Adipose tissue (tissue), 3 donors: ENCODE results near the gene EID3. TPM values are rescaled to one million over a fixed set of nuclear protein-coding genes. Genes with fewer than 3 reads are reported as not detected.
"Not testable (repeated sequence)": the region's sequence is repeated elsewhere in the genome, so short reads cannot be mapped to it uniquely, and the experiment has no call there.

ENCODE experiments used
- H3K27ac ChIP-seq: one replicate; pipeline ENCODE4 v1.5.1; 2013; ENCODE audit warnings: low read depth, low read length
- WGBS, 3 donors: extraction: QIAGEN DNeasy Blood & Tissue Kit; methylation state at CpG; one replicate each; pipeline ENCODE4 v1.1.7; 2013; 5-methylcytosine and 5-hydroxymethylcytosine counted together
- polyA plus RNA-seq, 3 donors: library from polyadenylated mRNA; stranded (reverse); fragments of 200-250 nt; gene quantifications; one replicate each; pipeline ENCODE4 v1.2.3, GENCODE V29; 2013
- donor health status: healthy with polysubstance abuse.
- donor health status: Bipolar disorder and iron deficiency.
- donor health status: healthy.

The EID3 gene
- polyA plus RNA-seq, 3 donors: 0.53 to 2.5 (median 2.2) TPM

DNA sequence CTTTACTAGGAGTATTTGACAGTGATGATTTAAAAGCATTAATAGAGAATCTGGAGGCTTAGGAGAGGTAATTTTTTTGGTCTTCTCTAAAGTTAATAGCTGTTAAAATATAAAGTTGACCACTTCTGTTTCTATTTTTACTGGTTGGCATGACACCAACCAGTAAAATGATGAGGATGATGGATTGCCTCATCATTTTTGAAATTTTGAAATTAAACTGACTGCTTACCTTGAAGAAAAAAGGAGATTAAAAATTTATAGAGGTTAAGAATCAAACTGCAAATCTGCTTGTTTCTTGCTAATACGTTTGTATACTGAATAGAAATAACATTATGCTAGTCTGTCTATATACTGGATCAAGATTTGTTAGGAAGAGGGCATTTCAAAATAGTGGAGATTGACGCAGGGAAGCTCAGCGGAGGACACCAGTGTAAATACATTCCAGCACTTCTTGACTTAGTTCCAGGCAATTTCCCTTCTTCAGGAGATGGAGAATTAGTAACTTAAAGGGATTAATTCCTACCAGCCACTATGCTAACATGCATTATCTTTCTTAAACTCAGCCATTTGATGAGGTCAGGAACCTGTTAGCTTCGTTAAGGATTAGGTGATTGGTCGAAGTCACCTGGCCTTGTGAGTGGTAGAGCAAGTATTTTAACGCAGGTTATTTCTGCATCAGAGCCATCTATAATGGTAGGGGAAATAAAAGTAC is 3.6 kb downstream of the EID3 start:
- 69 to 88% (median 85%) methylated on average over 6 of the region's 6 CpGs for WGBS, 3 donors
- no peak overlapping the region for H3K27ac ChIP-seq

DNA sequence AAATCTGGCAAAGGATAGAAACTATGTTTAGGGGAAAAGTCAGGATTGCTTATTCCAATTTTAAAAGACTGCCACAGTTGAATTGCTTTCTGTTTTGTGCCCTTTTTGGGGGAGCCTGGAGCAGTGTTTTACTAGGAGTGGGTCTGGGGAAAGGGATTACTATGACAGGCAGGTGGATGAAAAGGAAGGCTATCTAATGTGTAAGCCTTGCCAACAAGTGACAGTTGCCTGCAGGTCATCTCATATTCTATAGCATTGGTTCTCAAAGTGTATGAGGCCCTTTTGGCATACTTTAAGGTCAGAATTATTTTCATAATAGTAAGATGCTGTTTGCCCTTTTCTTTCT is 4.1 kb downstream of the EID3 start:
- no peak overlapping the region for H3K27ac ChIP-seq

DNA sequence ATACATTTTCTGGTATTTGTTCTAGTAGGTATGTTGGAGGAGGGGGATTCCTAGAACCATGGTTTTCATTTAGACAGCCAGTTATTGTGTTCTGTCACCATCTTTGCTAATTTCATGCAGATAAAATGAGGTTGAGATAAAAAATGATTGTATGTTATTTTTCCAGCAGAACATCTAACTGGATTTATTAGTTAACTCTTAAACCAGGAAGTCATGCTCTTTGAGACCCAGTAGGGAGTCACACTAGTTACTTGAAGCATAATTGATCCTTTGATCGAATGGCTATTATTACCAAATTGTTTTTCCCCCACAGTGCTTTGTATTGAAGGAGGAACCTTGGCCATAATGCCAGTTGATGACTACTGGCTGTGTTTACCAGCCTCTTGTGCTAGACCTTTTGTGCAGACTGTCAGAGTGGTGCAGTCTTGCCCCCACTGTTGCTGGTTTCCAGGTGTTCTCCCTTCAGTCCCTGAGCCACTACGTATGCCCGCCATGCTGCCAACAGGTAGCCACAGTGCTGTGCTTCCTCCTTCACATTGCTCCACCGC is 6.0 kb downstream of the EID3 start:
- H3K27ac ChIP-seq: no peak overlapping the region
- whole genome bisulfite sequencing, 3 donors: 91 to 99% (median 95%) methylated on average over 4 of the region's 4 CpGs

DNA sequence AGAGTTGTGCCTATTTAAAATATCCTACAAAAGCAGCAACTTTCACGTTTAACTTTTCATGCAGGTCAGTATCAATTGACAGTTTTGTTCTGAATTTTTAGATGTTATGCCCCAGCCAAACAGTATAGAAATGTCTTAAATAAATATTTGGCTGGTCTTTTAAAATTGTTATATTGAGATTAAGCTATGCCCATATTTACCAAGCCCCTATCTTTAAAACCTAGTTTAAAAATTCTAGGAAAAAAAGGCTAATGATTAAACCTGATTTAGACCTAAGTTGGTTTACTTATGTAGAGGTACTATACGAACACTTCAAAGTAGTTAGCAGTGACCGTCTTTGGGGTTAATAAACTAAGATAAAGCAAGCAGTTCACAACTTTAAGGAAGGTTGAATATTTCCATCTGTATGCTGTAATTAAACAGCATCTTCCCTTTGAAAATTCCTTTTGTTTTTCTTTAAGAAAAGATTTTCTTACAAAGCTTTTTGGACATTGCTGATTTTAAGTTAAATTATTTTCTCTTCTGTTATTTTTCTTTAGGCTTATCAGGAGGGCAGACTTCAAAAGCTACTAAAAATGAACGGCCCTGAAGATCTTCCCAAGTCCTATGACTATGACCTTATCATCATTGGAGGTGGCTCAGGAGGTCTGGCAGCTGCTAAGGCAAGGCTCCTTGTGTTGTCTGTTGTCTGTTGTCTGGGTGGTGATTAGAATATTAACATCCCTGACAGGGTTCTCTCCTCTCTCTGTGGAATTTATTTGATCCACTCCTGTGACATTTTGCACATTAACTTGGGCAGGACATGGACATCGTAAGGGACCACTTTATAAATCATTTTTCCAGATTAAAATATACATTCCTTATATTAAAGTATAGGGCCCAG is 7.5 kb downstream of the EID3 start:
- 48 to 92% (median 84%) methylated on average over 5 of the region's 5 CpGs for WGBS, 3 donors
- H3K27ac ChIP-seq: no peak overlapping the region

DNA sequence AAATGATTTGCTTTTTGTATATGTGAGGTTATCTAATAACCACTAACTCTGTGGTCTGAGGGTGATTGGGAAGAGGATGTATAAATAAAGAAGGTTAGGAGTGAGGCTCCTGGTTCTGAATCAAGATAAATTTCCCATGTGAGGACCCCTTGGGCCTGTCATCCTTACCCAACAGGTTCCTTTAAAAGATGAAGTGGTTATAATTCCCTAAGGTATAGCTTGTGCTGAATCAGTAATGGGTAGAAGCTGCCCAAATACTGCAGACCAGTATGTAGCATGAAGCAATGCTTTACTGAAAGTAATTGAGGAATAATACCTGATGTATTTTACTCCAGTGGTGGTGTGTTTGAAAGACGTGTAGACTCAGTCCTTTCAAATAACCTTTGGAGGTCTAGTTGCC is 8.7 kb downstream of the EID3 start:
- WGBS, 3 donors: 92 to 97% (median 94%) methylated on average over 1 of the region's 1 CpG
- H3K27ac ChIP-seq: no peak overlapping the region

DNA sequence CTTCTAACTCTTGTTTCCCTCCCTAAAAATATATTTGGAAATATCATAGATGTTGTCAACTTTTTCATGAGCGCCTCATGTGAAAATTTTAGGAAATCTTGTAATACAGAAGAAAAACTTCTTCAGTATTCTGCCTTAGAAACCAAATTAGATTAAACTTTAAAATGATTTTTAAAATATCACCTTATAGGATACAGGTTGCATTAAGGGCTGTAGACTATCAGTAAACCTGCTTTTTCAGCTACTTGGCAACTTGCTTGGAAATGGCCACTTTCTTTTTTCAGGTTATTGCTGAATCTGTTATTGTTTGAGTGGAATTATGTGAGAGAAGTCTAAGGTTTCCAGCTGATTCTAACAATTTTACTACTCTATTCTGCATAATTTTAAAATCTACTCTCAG is 9.1 kb downstream of the EID3 start:
- 94 to 97% (median 95%) methylated on average over 1 of the region's 1 CpG for WGBS, 3 donors

DNA sequence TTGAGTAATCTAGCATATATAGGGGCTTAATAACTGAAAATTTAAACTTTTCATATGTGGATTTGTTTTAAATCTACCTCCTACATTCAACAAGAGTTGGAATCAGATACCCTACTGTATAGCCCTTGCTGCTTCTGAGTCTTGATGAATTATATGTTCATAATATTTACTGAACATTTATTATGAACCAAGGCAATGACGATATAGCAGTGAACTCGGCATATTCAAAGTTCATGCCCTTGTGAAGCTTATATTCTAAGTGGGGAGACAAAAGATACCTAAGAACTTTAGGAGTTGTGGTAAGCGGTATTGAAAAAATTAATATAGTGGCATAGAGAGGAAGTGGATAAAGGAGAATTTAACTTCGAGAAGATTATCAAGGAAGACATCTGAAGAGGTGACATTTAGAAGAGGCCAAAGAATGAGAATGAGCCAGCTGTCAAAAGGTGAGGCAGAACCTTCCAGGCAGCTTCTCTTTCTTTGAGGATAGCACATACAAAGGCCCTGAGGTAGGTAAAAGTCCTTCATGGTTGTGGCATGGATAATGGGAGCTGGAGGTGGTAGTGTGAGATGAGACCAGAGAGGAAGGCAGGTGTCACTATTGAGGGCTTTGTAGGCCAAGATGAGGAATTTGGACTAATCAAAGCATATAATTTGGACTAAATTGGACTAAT is 10.2 kb downstream of the EID3 start:
- H3K27ac ChIP-seq: no peak overlapping the region
- 66 to 82% (median 71%) methylated on average over 4 of the region's 4 CpGs for WGBS, 3 donors

More for the DNA sequence above, 9.1 kb downstream of the EID3 start:
- H3K27ac ChIP-seq: no peak overlapping the region

DNA sequence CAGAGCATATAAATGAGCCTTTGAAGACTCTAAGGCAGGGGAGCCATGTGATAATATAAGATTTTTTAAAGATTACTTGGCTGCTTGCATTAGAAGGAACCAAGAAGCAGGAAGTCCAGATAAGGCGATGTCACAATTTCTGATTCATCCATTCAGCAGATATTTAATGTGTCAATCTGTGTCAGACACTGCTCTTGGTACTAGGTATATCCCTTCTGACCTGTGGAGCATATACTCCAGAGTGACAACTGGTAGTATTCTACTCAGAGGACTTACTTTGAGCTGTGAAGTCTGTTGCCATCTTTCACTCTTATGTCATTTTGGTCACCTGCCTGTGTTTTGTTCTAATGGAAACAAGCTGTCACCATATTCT is 10.7 kb downstream of the EID3 start:
- no peak overlapping the region for H3K27ac ChIP-seq
- 86 to 97% (median 96%) methylated on average over 1 of the region's 1 CpG for WGBS, 3 donors

DNA sequence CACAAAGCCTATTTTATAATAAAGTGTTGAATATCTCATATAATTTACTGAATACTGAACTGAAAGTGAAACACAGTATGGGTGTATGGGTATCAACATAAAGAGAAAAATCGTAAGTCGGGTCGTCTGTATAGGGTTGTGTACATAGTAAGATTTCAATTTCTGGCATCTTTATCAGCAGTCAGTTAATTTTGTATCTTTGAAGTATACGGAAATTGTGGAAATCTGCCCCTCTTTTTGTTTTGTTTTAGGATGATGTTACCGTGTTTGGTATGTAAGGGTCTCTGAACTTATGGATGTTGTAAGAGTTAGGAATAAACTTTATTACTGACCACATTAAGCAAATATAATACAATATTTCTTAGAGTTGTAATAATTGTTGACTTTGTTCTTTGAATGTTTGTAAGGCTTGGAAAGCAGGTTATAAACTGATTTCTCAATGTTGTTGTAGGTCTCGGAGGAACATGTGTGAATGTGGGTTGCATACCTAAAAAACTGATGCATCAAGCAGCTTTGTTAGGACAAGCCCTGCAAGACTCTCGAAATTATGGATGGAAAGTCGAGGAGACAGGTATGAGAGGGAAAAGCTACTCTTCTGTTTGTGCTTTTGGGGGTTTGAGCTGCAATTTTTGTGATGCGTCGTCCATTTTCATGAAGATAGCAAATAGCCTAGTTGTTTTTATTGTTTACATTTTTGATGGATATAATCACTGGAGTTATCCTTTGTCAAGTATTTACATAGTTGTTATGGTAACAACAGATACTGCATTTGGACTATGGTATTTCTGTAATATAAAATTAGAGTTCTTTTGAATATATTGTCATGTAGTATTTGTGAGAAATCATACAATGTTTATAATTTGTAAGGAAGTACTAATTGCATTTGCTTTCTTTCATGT is 12.0 kb downstream of the EID3 start:
- 85 to 95% (median 87%) methylated on average over 10 of the region's 10 CpGs for WGBS, 3 donors
- H3K27ac ChIP-seq: no peak overlapping the region

DNA sequence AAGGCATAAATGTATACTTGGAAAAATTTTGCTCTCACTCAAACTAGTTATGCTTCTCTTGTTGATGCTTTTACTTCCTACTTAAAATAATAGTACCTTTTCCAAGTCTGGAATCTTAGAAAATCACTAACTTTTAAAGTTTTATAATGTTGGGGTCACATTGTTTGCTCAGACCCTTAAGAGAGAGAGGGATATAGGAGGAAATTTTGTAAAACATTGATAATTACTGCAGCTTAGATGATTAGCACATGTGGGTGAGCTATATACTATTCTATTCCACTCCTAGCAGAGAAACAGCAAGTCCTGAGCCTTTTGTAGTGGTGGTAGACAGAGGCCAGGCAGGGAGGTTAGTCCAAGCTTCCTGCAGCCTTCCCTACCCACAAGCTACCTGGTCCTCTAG is 13.4 kb downstream of the EID3 start:
- no peak overlapping the region for H3K27ac ChIP-seq

DNA sequence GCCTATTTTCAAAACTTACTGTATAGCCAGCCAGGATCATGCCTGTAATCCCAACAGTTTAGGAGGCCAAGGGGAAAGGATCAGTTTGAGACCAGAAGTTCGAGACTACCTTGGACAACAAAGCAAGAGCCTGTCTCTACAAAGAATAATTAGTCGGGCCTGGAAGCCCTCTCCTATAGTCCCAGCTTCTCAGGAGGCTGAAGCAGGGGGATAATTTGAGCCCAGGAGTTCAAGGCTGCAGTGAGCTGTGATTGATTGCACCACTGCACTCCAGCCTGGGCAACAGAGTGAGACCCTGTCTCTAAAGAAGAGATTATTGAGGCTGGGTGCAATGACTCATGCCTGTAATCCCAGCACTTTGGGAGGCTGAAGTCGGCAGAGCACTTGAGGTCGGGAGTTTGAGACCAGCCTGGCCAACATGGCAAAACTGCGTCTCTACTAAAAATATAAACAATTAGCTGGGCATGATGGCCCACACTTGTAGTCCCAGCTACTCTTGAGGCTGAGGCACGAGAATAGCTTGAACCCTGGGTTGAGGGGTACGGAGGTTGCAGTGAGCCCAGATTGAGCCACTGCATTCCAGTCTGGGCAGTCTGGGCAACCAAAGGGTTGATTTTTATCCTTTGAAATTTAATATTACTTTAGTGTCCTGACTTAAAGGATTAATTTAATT is 14.1 kb downstream of the EID3 start:
- H3K27ac ChIP-seq: no peak overlapping the region
- WGBS, 3 donors: 94 to 97% (median 95%) methylated on average over 7 of the region's 7 CpGs

DNA sequence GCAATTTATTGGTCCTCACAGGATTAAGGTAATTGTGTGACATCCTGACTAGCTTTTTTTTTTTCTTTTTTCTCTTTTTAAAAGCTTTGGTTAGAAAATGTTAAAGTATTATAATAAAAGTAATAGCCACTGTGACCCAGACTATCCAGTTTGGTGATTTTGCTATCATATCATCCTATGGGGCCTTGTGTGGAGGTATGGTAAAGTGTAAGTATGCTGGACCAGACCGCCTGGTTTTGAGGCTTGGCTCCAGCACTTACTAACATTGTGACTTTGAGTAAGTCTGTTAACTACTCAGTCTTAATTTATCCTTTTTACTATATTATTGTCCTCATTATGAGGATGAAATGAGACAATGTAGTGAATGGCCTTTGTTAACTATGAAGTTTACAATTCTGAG is 15.5 kb downstream of the EID3 start:
- 92 to 98% (median 97%) methylated on average over 1 of the region's 1 CpG for WGBS, 3 donors
- no peak overlapping the region for H3K27ac ChIP-seq

DNA sequence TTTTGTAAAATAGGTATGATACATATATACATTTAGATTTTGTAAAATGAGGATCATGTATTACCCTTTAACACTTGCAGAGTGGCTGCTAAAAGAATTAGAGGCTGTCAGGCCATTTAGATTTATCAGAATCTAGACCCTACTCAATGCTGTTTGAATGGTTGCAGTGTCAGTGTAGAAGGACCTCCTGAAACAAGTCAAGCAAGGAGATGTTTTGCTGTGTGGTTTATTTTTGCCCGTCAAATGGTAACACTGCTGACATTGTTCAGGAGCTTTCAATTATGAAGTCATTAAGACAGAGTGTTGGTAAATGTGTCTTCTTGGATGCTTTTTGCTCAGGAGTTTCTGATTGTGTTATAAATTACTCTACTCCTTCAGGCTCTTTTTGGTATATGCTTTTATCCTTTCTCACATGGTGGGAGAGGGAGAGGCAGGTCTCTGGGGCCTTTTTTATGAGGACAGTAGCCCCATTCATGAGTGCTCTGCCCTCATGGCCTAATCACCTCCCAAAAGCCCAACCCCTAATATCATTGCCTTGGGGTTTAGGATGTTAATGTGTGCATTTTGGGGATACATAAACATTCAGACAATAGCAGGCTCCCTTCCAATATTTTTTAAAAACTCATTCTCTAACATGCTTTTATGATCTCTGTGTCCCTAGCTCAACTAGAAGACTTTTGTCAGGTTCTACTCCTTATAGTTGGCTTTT is 16.5 kb downstream of the EID3 start:
- no peak overlapping the region for H3K27ac ChIP-seq
- 87 to 94% (median 93%) methylated on average over 1 of the region's 1 CpG for WGBS, 3 donors

DNA sequence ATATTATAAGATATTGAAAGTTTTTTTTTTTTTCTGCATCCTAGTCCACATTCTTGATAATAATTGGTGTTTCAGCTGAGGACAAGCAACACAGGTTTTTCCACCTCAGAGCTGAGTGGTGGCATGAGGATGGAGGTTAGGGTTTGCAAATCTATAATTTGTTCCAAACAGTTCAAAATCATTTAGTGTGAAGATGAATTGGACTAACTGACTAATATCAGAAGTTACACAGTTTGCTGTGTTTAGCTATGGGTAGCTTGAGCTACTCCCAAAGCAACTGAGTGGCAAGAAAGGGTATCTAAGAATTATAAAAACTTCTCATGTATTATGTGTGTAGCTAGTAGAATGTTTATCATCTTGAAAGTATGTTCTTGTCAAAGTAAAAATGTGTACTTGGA is 17.1 kb downstream of the EID3 start:
- no peak overlapping the region for H3K27ac ChIP-seq

DNA sequence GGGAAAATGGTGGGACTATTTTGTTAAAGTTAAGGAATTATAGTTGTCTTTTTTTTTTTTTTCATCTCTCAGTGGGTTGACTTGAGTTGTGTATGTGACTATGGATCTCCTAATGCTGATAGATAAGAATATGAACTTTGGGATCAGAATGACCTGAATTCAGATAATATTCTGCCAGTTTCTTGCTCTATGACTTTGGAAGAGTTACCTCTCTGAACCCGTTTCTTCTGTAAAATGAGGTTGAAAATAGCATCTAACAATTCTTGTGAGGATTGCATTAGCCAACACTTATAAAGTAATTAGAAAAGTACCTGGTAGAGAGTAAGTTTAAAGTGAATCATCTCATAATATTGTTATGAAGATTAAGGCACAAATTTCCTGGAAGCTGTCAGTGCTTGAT is 18.4 kb downstream of the EID3 start:
- 92 to 100% (median 99%) methylated on average over 1 of the region's 1 CpG for WGBS, 3 donors
- no peak overlapping the region for H3K27ac ChIP-seq

DNA sequence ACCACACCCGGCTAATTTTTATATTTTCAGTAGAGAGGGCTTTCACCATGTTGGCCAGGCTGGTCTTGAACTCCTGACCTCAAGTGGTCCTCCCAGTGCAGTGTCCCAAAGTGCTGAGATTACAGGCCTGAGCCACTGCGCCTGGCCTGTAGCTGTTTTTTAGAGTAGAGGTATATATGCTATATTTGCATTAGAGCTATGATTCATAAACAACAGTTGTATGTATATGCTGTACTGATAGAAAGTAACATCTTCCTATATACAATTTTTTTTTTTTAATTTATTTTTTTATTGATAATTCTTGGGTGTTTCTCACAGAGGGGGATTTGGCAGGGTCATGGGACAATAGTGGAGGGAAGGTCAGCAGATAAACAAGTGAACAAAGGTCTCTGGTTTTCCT is 19.0 kb downstream of the EID3 start:
- not testable (repeated sequence) for H3K27ac ChIP-seq
- 96 to 99% (median 98%) methylated on average over 2 of the region's 2 CpGs for WGBS, 3 donors

DNA sequence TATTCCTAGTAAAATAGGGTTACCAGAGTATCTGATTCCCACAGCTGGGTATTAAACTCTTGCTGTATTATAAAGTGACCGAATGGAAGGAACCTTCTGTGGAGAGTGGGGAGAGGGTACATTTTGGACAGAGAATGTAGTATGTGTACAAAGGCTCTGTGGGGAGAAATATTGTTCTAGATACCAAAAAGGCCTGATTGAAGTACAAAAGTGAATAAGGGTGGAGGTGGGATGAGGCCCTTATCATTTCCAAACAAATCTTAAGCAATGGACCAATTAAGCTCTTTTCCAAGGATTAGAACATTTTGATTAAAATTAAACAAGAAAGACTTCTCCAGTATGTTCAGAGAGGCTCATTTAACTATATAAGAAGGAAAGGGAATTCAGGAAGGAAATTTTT is 20.4 kb downstream of the EID3 start:
- H3K27ac ChIP-seq: no peak overlapping the region
- whole genome bisulfite sequencing, 3 donors: 97 to 100% (median 99%) methylated on average over 1 of the region's 1 CpG
